Stomach (tissue), 9 donors: Measurements from ENCODE around the gene POLR3A. TPM values are rescaled to one million over a fixed set of nuclear protein-coding genes. Genes with fewer than 3 reads are reported as not detected.
"Not testable (repeated sequence)": the region's sequence is repeated elsewhere in the genome, so short reads cannot be mapped to it uniquely, and the experiment has no call there.

Experiments
- DNase-seq, 2 donors: peaks; one replicate each; pipeline versions ENCODE4 v3.0.0 to v3.0.0-alpha.2; 2013 to 2019
- H3K27ac ChIP-seq, 5 donors: fragments of 200-600 bp in 4 of 5; sonication (generic) in 4 of 5; one replicate each; pipeline ENCODE4 v1.5.1; 2013 to 2019; ENCODE audit warnings: mild to moderate bottlenecking in 1 of 5, moderate library complexity in 1 of 5
- H3K27me3 ChIP-seq, 3 donors: fragments of 200-600 bp; sonication (generic); one replicate each; pipeline ENCODE4 v1.5.1; 2017 to 2019; ENCODE audit warnings: mixed run types in 1 of 3
- H3K36me3 ChIP-seq, 4 donors: fragments of 200-600 bp; sonication (generic); 1 replicate in 3 of 4; 2 replicates in 1 of 4; pipeline ENCODE4 v1.5.1; 2016 to 2019
- H3K4me1 ChIP-seq, 4 donors: fragments of 200-600 bp; sonication (generic); one replicate each; pipeline ENCODE4 v1.5.1; 2016 to 2019
- H3K4me3 ChIP-seq, 4 donors: fragments of 200-600 bp; sonication (generic) in 3 of 4; one replicate each; pipeline ENCODE4 v1.5.1; 2016 to 2019; ENCODE audit warnings: mild to moderate bottlenecking in 1 of 4
- H3K9me3 ChIP-seq, 4 donors: fragments of 200-600 bp; sonication (generic); one replicate each; pipeline ENCODE4 v1.5.1; 2016 to 2019
- EP300 ChIP-seq: sonication (generic); formaldehyde crosslinking; IDR thresholded peaks from one replicate; pipeline ENCODE4 v1.6.1; 2017; ENCODE audit warnings: antibody characterized with exemption
- POLR2A ChIP-seq, 4 donors: fragments of 450-650 bp; IDR thresholded peaks; one replicate each; pipeline ENCODE4 v1.6.1; 2016; ENCODE audit warnings: antibody characterized with exemption in 4 of 4, control low read depth in 2 of 4, mild to moderate bottlenecking in 1 of 4, moderate library complexity in 1 of 4
- POLR2AphosphoS5 ChIP-seq, 3 donors: sonication (generic); formaldehyde crosslinking; IDR thresholded peaks; one replicate each; pipeline ENCODE4 v1.6.1; 2016; ENCODE audit warnings: antibody characterized with exemption in 3 of 3
- WGBS, 5 donors: extraction: QIAGEN DNeasy Blood & Tissue Kit in 3 of 5; methylation state at CpG; one replicate each; pipeline versions ENCODE4 v1.1.5 to v1.1.7; 2013 to 2018; 5-methylcytosine and 5-hydroxymethylcytosine counted together
- intact Hi-C: fragments of 100-400 bp; cut with DNase I; formaldehyde crosslinking; loops from one replicate; pipeline ENCODE4 v1.15.1; 2023; ENCODE audit warnings: low total_unique reads
- polyA plus RNA-seq, 3 donors: library from polyadenylated mRNA; stranded (reverse); fragments of 200-250 nt; gene quantifications; one replicate each; pipeline ENCODE4 v1.2.3, GENCODE V29; 2013
- total RNA-seq, 5 donors: library from RNA; depleted of rRNA; stranded (reverse); fragments of >200 nt; gene quantifications; one replicate each; pipeline versions ENCODE4 v1.1.0 to v1.2.3, GENCODE V29; 2014 to 2016
- TF ChIP-seq, protein P1 (sequence below), 7 experiments: fragments of 450-650 bp in 4 of 7; fragments of 200-600 bp in 3 of 7; sonication (generic) in 3 of 7; IDR thresholded peaks; one replicate each; pipeline ENCODE4 v1.5.1; 2016 to 2019; ENCODE audit warnings: antibody characterized with exemption in 7 of 7, control low read depth in 2 of 7, mild to moderate bottlenecking in 1 of 7
- donor health status: healthy with polysubstance abuse.
- donor health status: Bipolar disorder and iron deficiency.
- donor health status: healthy.

The POLR3A gene
- total and polyA plus RNA-seq, 8 donors, result 2.1 to 25.8 (median 8.9) TPM

DNA sequence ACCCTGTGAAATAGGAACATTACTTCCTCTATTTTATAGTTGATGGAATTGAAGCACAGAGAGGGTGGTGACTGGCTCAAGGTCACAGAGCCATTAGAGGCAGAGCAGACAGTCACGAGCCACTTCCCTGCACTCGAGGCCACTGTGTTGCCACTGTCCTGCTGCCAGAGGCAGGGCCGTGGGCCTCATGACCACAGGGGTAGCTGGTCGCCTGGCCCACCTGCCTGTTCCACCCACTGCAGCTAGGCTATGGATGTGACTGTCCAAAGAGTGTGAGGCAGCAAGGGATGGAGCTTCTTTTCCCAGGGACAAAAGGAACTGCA is 42.5 kb upstream of the POLR3A start:
- Histone ChIP-seq H3K27me3 (no peaks in the 10 kb centered on the region), H3K4me1 (no peaks in the 10 kb centered on the region), H3K9me3 (peaks cover 0 to 7% (median 0%) of the 10 kb centered on the region in 4 donors), H3K36me3 (no peaks in the 10 kb centered on the region), H3K4me3 (no peak overlapping the region), H3K27ac (no peak overlapping the region)
- 81 to 91% (median 87%) methylated on average over 4 of the region's 4 CpGs for WGBS, 5 donors
- no peak for TF ChIP-seq POLR2AphosphoS5 (IDR thresholded peaks at IDR 0.05)
- TF ChIP-seq EP300, result no peak
- TF ChIP-seq, protein P1, sequence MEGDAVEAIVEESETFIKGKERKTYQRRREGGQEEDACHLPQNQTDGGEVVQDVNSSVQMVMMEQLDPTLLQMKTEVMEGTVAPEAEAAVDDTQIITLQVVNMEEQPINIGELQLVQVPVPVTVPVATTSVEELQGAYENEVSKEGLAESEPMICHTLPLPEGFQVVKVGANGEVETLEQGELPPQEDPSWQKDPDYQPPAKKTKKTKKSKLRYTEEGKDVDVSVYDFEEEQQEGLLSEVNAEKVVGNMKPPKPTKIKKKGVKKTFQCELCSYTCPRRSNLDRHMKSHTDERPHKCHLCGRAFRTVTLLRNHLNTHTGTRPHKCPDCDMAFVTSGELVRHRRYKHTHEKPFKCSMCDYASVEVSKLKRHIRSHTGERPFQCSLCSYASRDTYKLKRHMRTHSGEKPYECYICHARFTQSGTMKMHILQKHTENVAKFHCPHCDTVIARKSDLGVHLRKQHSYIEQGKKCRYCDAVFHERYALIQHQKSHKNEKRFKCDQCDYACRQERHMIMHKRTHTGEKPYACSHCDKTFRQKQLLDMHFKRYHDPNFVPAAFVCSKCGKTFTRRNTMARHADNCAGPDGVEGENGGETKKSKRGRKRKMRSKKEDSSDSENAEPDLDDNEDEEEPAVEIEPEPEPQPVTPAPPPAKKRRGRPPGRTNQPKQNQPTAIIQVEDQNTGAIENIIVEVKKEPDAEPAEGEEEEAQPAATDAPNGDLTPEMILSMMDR (IDR thresholded peaks at IDR 0.05), result no peak
- no peak for TF ChIP-seq POLR2A (IDR thresholded peaks at IDR 0.05)
- no peak for DNase-seq
- intact Hi-C loops, result no loop called here

DNA sequence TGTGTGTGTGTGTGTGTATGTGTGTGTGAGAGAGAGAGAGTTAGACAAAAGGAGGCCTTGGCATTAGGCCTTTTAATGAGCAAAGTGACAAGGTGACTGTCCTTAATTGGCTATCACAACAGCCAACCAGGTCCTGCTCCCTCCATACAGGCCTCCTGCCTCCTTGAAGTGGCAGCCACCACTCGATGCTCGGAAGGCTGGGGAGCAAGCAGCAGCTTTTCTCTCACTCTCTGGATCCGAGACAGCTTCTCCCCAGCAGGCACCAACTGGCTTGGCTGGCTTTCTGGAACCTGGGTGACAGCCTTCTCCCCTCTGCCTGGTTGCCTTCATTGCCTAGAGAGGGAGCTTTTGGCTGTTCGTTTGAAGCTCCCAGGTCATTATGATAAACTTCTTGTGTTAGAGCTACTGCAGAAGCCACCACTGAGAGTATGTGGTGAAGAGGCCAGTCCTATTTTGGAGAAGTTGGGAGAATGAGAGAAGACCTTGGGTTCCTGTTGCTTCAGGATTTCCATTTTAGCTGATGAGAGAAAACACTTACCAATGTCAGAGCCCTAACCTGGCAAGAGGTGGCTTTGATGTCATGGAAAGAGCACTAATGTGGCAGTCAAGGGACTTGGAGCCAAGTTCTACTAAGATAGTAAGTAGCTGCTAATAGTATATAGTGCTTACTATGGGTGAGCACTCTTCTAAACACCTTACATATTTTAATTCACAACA is 42.0 kb upstream of the POLR3A start:
- intact Hi-C loops, result no loop called here
- no peak overlapping the region for H3K27ac ChIP-seq
- no peaks in the 10 kb centered on the region for H3K4me1 ChIP-seq
- no peaks in the 10 kb centered on the region for H3K36me3 ChIP-seq
- H3K27me3 ChIP-seq, result no peaks in the 10 kb centered on the region
- peaks cover 0 to 7% (median 0%) of the 10 kb centered on the region in 4 donors for H3K9me3 ChIP-seq
- WGBS, 5 donors, result 67 to 79% (median 75%) methylated on average over 2 to 4 of the region's 4 CpGs
- TF ChIP-seq POLR2A (IDR thresholded peaks at IDR 0.05) (no peak), EP300 (no peak), POLR2AphosphoS5 (IDR thresholded peaks at IDR 0.05) (no peak)
- TF ChIP-seq, protein P1 (IDR thresholded peaks at IDR 0.05), result no peak
- no peak overlapping the region for H3K4me3 ChIP-seq
- DNase-seq, result no peak

DNA sequence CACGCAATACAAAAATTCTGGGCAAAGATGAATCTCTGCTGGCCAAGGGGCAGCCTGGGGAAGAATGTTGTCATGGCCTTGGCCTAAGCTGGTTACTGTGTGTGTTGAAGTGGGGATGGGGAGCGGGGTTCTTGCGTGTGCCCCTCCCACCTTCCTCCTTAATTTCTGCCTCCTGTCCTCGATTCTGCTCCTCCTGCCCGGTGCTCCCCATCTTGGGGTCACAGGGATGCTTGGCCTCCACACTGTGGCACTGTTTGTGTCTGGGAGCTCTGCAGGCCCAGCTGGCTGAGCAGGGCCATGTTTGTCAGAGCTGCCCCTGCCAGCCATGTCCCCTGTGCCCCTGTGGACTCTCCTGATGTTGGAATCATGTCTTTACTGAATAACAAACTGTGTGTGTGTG is 41.4 kb upstream of the POLR3A start:
- Histone ChIP-seq H3K27ac (no peak overlapping the region), H3K4me3 (no peak overlapping the region), H3K27me3 (no peaks in the 10 kb centered on the region), H3K9me3 (peaks cover 0 to 7% (median 0%) of the 10 kb centered on the region in 4 donors), H3K36me3 (no peaks in the 10 kb centered on the region), H3K4me1 (no peaks in the 10 kb centered on the region)
- WGBS, 5 donors, result 84 to 92% (median 87%) methylated on average over 5 of the region's 5 CpGs
- intact Hi-C loops, result no loop called here
- TF ChIP-seq EP300 (no peak), POLR2AphosphoS5 (IDR thresholded peaks at IDR 0.05) (no peak), POLR2A (IDR thresholded peaks at IDR 0.05) (no peak)
- TF ChIP-seq, protein P1 (IDR thresholded peaks at IDR 0.05), result no peak
- DNase-seq, result no peak

DNA sequence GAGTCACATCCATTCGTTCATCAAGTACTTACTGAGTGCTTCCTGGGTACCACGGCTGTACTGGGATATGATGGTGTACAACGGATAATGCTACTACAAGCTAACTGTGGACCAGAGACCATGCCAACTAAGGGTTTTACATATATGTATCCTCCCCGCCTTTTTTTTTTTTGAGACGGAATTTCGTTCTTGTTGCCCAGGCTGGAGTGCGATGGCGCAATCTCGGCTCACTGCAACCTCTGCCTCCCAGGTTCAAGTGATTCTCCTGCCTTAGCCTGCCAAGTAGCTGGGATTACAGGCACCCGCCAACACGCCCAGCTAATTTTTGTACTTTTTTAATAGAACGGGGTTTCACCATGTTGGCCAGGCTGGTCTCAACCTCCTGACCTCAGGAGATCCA is 40.7 kb upstream of the POLR3A start:
- not testable (repeated sequence) for H3K27ac ChIP-seq

DNA sequence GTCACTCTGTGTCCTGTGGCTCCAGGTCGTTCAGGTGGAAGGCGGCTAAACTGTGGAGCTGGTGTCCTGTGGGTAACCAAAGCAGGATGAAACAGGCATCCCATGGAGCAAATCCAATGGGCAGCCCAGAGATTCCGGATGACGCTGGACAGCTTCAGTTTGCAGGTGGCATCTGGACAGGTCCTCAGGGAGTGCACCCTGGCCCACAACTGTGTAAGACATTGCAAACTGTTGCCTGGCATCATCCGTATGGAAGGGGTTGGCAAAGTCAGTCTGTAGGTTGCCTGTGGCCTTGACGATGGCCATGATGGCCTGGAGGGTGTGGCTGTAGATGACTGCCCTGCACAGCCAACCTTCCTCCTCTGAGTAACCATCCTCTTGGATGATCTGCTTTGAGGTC is 39.8 kb upstream of the POLR3A start:
- no peak for DNase-seq
- intact Hi-C loops, result no loop called here
- Histone ChIP-seq H3K27ac (no peak overlapping the region), H3K36me3 (no peaks in the 10 kb centered on the region), H3K9me3 (no peaks in the 10 kb centered on the region), H3K4me3 (no peak overlapping the region), H3K27me3 (no peaks in the 10 kb centered on the region), H3K4me1 (no peaks in the 10 kb centered on the region)
- TF ChIP-seq, protein P1 (IDR thresholded peaks at IDR 0.05), result no peak
- TF ChIP-seq EP300 (no peak), POLR2AphosphoS5 (IDR thresholded peaks at IDR 0.05) (no peak), POLR2A (IDR thresholded peaks at IDR 0.05) (no peak)
- 85 to 100% (median 92%) methylated on average over 1 to 6 of the region's 6 CpGs for WGBS, 5 donors

More for the DNA sequence above, 40.7 kb upstream of the POLR3A start:
- WGBS, 5 donors, result 91 to 96% (median 94%) methylated on average over 12 of the region's 12 CpGs
- H3K36me3 ChIP-seq, H3K4me1 ChIP-seq, H3K9me3 ChIP-seq, H3K4me3 ChIP-seq, H3K27me3 ChIP-seq, intact Hi-C loops, DNase-seq: not testable (repeated sequence)
